H1 (cell line): Measurements from ENCODE around the gene PRTN3. TPM values are rescaled to one million over a fixed set of nuclear protein-coding genes. Genes with fewer than 3 reads are reported as not detected.

Source experiments
- CBX5 ChIP-seq: fragments of 300-800, 300-1000 bp; sonication (generic); IDR thresholded peaks from 2 replicates; pipeline ENCODE4 v1.7.1; 2016; ENCODE audit warnings: antibody characterized with exemption, low read length, low read depth
- CBX8 ChIP-seq: fragments of 300-800, 300-1000 bp; sonication (generic); IDR thresholded peaks from 2 replicates; pipeline ENCODE4 v1.7.1; 2016; ENCODE audit warnings: low read depth, low read length, borderline replicate concordance
- EGR1 ChIP-seq: IDR thresholded peaks from 2 replicates; pipeline ENCODE4 v1.6.1; 2011; ENCODE audit warnings: low read depth, low read length, borderline replicate concordance
- HDAC6 ChIP-seq: IDR thresholded peaks from one replicate; pipeline ENCODE4 v1.7.1; 2012; ENCODE audit warnings: low read depth, mild to moderate bottlenecking, inconsistent platforms, low read length, moderate library complexity
- SIX5 ChIP-seq: IDR thresholded peaks from 2 replicates; pipeline ENCODE4 v1.6.1; 2011; ENCODE audit warnings: mild to moderate bottlenecking, low read depth, low read length
- SRF ChIP-seq: IDR thresholded peaks from 2 replicates; pipeline ENCODE4 v1.6.1; 2011; ENCODE audit warnings: mild to moderate bottlenecking, low read depth, low read length, moderate library complexity
- SUZ12 ChIP-seq: fragments of 200-600 bp; sonication (generic); IDR thresholded peaks from 2 replicates; pipeline ENCODE4 v1.6.1; 2012; ENCODE audit warnings: mild to moderate bottlenecking, inconsistent platforms, low read length, moderate library complexity, mixed read lengths
- TEAD4 ChIP-seq: IDR thresholded peaks from 2 replicates; pipeline ENCODE4 v1.6.1; 2012; ENCODE audit warnings: low read depth, low read length, inconsistent platforms, mixed read lengths
- ZNF274 ChIP-seq: IDR thresholded peaks from 2 replicates; pipeline ENCODE4 v1.7.0; 2012; ENCODE audit warnings: low read length, borderline replicate concordance; ENCODE audit errors: extremely low read depth
- polyA plus RNA-seq, 7 experiments: library from polyadenylated mRNA; depleted of rRNA in 3 of 7; stranded (reverse) in 5 of 7; unstranded in 2 of 7; fragments of >200 nt in 5 of 7; fragments of 200-250 nt in 2 of 7; gene quantifications; 1 replicate in 5 of 7; 2 replicates in 1 of 7; 4 replicates in 1 of 7; pipeline versions ENCODE4 v1.2.1 to v1.2.3, GENCODE V29; 2011 to 2013; ENCODE audit warnings: missing spikeins in 2 of 7, mixed read lengths in 2 of 7
- total RNA-seq: library from RNA; stranded (reverse); fragmentation: NEBNext Ultra II Directional; extraction: Animal tissue kit (Norgen Biotek cat#: 25700); gene quantifications from 2 replicates; pipeline ENCODE4 v1.2.1, GENCODE V29; 2021
- TF ChIP-seq, protein P1 (sequence below): fragments of 300-600 bp; sonication (generic); IDR thresholded peaks from 2 replicates; pipeline ENCODE4 v1.7.1; 2012; ENCODE audit warnings: low read length, moderate library complexity, mild to moderate bottlenecking, inconsistent platforms; ENCODE audit not compliant: insufficient replicate concordance
- TF ChIP-seq, protein P2 (sequence below): IDR thresholded peaks from 2 replicates; pipeline ENCODE4 v1.6.1; 2012; ENCODE audit warnings: low read length, inconsistent platforms

PRTN3 gene
- total and polyA plus RNA-seq, 2 of the 8 experiments (the other 6 are each of a cell fraction or from before 2014, with no cell fraction given): 0.39 to 2.1 TPM

DNA sequence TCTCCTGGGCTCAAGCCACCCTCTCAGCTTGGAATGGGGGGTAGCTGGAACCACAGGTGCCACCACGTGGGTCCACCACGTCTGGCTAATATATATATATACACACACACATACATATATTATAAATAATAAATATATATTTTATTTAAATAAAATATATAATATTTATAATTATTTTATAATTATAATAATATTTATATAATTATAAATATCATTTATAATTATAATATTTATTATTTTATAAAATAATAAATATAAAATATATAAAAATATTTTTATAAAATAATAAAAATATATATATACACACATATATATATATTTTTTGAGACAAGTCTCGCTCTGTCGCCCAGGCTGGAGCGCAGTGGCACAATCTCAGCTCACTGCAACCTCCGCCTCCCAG is 13.8 kb downstream of the PRTN3 start (continued):
- TF ChIP-seq HDAC6 (no peak), SIX5 (no peak), SRF (no peak), SUZ12 (no peak), CBX8 (no peak), ZNF274 (no peak), TEAD4 (no peak), EGR1 (no peak), CBX5 (no peak)
- TF ChIP-seq, protein P1, sequence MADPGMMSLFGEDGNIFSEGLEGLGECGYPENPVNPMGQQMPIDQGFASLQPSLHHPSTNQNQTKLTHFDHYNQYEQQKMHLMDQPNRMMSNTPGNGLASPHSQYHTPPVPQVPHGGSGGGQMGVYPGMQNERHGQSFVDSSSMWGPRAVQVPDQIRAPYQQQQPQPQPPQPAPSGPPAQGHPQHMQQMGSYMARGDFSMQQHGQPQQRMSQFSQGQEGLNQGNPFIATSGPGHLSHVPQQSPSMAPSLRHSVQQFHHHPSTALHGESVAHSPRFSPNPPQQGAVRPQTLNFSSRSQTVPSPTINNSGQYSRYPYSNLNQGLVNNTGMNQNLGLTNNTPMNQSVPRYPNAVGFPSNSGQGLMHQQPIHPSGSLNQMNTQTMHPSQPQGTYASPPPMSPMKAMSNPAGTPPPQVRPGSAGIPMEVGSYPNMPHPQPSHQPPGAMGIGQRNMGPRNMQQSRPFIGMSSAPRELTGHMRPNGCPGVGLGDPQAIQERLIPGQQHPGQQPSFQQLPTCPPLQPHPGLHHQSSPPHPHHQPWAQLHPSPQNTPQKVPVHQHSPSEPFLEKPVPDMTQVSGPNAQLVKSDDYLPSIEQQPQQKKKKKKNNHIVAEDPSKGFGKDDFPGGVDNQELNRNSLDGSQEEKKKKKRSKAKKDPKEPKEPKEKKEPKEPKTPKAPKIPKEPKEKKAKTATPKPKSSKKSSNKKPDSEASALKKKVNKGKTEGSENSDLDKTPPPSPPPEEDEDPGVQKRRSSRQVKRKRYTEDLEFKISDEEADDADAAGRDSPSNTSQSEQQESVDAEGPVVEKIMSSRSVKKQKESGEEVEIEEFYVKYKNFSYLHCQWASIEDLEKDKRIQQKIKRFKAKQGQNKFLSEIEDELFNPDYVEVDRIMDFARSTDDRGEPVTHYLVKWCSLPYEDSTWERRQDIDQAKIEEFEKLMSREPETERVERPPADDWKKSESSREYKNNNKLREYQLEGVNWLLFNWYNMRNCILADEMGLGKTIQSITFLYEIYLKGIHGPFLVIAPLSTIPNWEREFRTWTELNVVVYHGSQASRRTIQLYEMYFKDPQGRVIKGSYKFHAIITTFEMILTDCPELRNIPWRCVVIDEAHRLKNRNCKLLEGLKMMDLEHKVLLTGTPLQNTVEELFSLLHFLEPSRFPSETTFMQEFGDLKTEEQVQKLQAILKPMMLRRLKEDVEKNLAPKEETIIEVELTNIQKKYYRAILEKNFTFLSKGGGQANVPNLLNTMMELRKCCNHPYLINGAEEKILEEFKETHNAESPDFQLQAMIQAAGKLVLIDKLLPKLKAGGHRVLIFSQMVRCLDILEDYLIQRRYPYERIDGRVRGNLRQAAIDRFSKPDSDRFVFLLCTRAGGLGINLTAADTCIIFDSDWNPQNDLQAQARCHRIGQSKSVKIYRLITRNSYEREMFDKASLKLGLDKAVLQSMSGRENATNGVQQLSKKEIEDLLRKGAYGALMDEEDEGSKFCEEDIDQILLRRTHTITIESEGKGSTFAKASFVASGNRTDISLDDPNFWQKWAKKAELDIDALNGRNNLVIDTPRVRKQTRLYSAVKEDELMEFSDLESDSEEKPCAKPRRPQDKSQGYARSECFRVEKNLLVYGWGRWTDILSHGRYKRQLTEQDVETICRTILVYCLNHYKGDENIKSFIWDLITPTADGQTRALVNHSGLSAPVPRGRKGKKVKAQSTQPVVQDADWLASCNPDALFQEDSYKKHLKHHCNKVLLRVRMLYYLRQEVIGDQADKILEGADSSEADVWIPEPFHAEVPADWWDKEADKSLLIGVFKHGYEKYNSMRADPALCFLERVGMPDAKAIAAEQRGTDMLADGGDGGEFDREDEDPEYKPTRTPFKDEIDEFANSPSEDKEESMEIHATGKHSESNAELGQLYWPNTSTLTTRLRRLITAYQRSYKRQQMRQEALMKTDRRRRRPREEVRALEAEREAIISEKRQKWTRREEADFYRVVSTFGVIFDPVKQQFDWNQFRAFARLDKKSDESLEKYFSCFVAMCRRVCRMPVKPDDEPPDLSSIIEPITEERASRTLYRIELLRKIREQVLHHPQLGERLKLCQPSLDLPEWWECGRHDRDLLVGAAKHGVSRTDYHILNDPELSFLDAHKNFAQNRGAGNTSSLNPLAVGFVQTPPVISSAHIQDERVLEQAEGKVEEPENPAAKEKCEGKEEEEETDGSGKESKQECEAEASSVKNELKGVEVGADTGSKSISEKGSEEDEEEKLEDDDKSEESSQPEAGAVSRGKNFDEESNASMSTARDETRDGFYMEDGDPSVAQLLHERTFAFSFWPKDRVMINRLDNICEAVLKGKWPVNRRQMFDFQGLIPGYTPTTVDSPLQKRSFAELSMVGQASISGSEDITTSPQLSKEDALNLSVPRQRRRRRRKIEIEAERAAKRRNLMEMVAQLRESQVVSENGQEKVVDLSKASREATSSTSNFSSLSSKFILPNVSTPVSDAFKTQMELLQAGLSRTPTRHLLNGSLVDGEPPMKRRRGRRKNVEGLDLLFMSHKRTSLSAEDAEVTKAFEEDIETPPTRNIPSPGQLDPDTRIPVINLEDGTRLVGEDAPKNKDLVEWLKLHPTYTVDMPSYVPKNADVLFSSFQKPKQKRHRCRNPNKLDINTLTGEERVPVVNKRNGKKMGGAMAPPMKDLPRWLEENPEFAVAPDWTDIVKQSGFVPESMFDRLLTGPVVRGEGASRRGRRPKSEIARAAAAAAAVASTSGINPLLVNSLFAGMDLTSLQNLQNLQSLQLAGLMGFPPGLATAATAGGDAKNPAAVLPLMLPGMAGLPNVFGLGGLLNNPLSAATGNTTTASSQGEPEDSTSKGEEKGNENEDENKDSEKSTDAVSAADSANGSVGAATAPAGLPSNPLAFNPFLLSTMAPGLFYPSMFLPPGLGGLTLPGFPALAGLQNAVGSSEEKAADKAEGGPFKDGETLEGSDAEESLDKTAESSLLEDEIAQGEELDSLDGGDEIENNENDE: no peak
- TF ChIP-seq, protein P2, sequence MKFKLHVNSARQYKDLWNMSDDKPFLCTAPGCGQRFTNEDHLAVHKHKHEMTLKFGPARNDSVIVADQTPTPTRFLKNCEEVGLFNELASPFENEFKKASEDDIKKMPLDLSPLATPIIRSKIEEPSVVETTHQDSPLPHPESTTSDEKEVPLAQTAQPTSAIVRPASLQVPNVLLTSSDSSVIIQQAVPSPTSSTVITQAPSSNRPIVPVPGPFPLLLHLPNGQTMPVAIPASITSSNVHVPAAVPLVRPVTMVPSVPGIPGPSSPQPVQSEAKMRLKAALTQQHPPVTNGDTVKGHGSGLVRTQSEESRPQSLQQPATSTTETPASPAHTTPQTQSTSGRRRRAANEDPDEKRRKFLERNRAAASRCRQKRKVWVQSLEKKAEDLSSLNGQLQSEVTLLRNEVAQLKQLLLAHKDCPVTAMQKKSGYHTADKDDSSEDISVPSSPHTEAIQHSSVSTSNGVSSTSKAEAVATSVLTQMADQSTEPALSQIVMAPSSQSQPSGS: no peak
